ENCODE measurements around the gene DRD3.

DNA sequence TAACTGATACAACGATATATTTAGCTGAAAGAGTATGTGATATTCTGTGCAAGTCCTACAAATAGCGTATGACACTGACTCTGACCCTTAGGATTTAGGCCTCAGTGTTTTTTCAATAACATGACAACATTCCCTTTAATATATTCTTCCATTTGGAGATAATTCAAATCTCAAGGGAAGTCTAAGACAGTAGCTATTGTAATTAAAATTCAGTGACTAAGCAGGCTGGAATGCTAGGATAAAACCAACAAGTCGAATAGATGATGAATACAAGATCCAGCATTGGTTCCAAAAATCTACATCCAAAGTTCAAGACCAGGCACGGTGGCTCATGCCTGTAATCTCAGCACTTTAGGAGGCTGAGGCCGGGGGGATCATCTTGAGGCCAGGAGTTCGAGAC is 66.2 kb downstream of the DRD3 start:
- no peak for TF ChIP-seq BHLHE40 (IDR thresholded peaks at IDR 0.05; ENCODE audit: borderline replicate concordance)
- no peak for TF ChIP-seq HDGF (IDR thresholded peaks at IDR 0.05; ENCODE audit: borderline replicate concordance)
- no peak for TF ChIP-seq FOXA1 (IDR thresholded peaks at IDR 0.05)
- TF ChIP-seq TARDBP (IDR thresholded peaks at IDR 0.05): no peak
- TF ChIP-seq SP1 (IDR thresholded peaks at IDR 0.05): no peak
- TF ChIP-seq PKNOX1 (IDR thresholded peaks at IDR 0.05): no peak
- no peak for TF ChIP-seq ELF4 (IDR thresholded peaks at IDR 0.05)
- TF ChIP-seq L3MBTL2 (conservative IDR thresholded peaks at IDR 0.05): no peak
- TF ChIP-seq FOXK2 (IDR thresholded peaks at IDR 0.05): no peak
- no peak for TF ChIP-seq SUZ12 (IDR thresholded peaks at IDR 0.05)
- no peak for TF ChIP-seq CTBP1 (IDR thresholded peaks at IDR 0.05; ENCODE audit: borderline replicate concordance)
- no peak for TF ChIP-seq FOXM1 (IDR thresholded peaks at IDR 0.05; ENCODE audit: borderline replicate concordance)
- no peak for TF ChIP-seq ZNF384 (IDR thresholded peaks at IDR 0.05)

Measured in HEK293T (cell line).